ENCODE results near the gene ASPG.

ASPG gene

DNA sequence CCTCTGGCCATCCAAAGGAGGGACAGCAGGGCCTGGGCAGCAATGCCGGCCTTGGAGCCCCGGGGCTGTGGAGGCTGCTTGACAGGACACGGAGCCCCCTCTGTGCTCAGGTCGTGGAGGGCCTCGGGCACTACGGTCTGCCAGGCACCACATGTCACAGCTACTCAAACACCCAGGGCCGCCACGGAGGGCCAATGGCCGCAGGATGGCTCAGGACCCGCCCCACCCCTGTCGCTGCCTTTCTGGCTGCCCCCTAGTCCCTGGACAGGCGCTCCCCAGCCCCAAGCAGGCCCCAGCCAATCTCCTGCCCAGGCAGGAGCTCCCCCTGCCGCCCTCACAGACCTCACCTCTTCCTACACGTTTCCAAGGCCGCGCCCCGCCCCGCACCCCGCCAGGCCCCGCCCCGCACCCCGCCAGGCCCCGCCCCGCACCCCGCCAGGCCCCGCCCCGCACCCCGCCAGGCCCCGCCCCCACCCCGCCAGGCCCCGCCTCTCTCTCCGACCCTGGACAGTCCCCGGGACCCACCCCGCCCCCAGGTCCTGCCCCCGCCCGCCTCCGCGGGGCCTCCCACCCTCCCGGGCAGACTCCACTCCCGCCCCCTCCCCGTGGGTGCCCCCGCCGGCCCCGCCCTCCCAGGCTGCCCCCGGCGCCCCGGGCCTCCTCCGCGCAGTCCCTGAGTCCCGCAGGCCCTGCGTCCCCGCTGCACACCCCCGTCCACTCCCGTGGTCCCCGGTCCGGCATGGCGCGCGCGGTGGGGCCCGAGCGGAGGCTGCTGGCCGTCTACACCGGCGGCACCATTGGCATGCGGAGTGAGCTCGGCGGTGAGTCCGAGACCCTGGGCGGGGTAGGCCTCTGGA, at the start of gene ASPG:
Gene ASPG (plus strand): TSS at position 669 of the 857 bp plus-strand sequence. CDS start 71 bp downstream, at position 740.
- TF ChIP-seq, protein P1, sequence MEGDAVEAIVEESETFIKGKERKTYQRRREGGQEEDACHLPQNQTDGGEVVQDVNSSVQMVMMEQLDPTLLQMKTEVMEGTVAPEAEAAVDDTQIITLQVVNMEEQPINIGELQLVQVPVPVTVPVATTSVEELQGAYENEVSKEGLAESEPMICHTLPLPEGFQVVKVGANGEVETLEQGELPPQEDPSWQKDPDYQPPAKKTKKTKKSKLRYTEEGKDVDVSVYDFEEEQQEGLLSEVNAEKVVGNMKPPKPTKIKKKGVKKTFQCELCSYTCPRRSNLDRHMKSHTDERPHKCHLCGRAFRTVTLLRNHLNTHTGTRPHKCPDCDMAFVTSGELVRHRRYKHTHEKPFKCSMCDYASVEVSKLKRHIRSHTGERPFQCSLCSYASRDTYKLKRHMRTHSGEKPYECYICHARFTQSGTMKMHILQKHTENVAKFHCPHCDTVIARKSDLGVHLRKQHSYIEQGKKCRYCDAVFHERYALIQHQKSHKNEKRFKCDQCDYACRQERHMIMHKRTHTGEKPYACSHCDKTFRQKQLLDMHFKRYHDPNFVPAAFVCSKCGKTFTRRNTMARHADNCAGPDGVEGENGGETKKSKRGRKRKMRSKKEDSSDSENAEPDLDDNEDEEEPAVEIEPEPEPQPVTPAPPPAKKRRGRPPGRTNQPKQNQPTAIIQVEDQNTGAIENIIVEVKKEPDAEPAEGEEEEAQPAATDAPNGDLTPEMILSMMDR (IDR thresholded peaks at IDR 0.05; ENCODE audit: low read depth, low read length): no peak
- no peak for DNase-seq (ENCODE audit: low read depth in 2 of 2)
- no peak within 1 kb of the TSS for H3K4me3 ChIP-seq (replicated peaks in 1 of 2; ENCODE audit: low read depth in 2 of 2, low read length in 2 of 2)

DNA sequence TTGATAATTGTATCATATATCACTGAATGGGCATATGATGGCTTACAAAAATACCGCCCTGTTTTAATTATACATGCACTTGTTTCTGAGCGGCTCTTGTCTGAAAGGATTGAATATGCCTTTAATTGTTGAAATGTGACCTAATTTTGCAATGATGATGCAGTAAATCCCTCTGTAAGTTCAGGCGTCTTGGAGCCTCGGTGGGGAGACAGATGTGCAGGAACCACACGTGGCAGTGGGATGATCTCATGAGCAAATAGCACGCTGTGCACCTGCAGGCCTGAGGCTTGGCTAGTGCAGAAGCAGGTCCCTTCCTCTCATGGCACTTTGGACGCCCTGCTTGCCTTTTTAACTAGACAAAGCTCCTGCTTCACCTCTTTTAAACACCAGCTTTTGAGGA, 49.3 kb upstream of the ASPG start:
- no peak overlapping the region for H3K4me3 ChIP-seq (replicated peaks in 1 of 2; ENCODE audit: low read depth in 2 of 2, low read length in 2 of 2)
- DNase-seq (ENCODE audit: low read depth in 2 of 2): no peak
- TF ChIP-seq, protein P1 (IDR thresholded peaks at IDR 0.05; ENCODE audit: low read depth, low read length): no peak

DNA sequence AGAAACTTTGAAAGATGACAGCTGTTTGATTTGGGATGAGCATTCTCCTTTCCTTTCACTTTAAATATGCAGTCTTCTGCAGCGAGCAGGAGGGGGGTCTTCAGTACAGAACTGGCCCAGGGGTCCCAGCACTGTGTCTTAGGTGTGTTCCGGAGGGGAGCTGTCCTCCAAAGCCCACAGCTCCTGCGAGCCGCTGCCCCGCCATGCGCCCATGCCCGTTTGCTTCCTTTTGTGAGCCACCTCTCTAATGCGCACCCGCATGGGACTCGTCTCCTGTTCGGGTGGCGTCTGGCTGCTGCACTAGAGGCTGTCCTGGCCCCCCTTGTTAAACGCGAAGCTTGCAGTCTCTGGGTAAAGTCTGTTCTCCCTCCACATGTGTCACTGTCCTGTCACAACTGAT, 48.4 kb upstream of the ASPG start:
- TF ChIP-seq, protein P1 (IDR thresholded peaks at IDR 0.05; ENCODE audit: low read depth, low read length): no peak
- DNase-seq (ENCODE audit: low read depth in 2 of 2): no peak
- H3K4me3 ChIP-seq (replicated peaks in 1 of 2; ENCODE audit: low read depth in 2 of 2, low read length in 2 of 2): no peak overlapping the region

DNA sequence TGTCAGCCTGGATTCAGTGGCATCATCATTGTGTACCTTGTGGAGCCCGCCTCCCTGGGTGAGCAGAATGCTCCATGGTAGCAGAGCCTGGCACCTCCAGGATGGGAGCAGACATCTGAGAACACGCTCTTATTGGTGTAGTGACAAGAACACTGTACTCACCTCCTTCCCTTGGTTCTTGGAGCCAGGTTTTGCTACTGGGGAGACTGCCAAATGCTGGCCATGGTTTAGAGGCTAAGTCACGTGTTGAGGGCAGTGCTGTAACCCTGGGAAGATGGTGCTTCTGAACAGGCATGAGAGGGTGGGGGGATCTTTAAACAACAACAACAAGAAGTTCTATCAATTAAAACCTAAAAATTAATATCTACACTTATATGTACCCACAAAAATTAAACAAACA, 47.6 kb upstream of the ASPG start:
- no peak for DNase-seq (ENCODE audit: low read depth in 2 of 2)
- H3K4me3 ChIP-seq (replicated peaks in 1 of 2; ENCODE audit: low read depth in 2 of 2, low read length in 2 of 2): no peak overlapping the region
- TF ChIP-seq, protein P1 (IDR thresholded peaks at IDR 0.05; ENCODE audit: low read depth, low read length): no peak

DNA sequence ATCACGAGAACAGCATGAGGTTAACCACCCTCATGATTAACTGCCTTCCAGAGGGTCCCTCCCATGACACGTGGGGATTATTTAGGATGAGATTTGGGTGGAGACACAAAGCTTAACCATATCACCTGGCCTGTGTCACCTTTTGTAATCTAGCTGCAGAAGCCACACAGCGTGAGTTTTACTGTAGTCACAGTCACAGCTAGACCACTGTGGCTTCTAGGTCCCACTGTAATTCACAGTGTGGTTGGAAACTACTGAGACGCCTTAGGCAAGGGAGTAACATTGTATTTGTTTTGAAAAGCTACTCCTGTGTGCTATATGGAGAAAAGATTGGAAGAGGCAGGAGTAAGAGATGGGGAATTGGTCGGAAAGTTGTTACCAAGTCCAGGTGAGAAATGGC, 46.3 kb upstream of the ASPG start:
- TF ChIP-seq, protein P1 (IDR thresholded peaks at IDR 0.05; ENCODE audit: low read depth, low read length): no peak
- no peak for DNase-seq (ENCODE audit: low read depth in 2 of 2)
- no peak overlapping the region for H3K4me3 ChIP-seq (replicated peaks in 1 of 2; ENCODE audit: low read depth in 2 of 2, low read length in 2 of 2)

DNA sequence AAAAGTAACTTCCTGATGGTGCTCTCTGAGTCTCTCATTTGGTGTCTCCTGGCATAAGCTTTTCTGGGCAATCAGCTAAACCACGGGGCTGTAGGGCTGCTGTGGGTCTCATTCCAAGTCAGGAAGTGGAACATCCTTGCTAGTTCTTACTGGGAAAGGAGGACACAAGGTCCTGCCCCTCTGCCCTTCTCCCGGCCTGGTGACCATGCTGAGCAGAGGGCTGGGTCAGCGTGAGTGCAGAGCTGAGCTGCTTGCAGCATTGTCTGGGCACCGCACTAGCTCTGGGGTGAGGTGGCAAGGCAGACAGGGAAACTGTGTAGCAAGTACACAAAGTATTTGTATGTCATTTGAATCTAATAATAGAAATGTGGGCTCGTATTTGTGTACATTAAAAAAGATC, 45.0 kb upstream of the ASPG start:
- no peak overlapping the region for H3K4me3 ChIP-seq (replicated peaks in 1 of 2; ENCODE audit: low read depth in 2 of 2, low read length in 2 of 2)
- no peak for DNase-seq (ENCODE audit: low read depth in 2 of 2)
- TF ChIP-seq, protein P1 (IDR thresholded peaks at IDR 0.05; ENCODE audit: low read depth, low read length): no peak

Data from cardiac fibroblast (primary cell).